ENCODE measurements around the gene CACNA1D. TPM values are rescaled to one million over a fixed set of nuclear protein-coding genes. Genes with fewer than 3 reads are reported as not detected.

CACNA1D gene
- total and polyA plus RNA-seq, 8 donors = 0.31 to 36.5 (median 12.5) TPM

- WGBS, 5 donors = 59 to 73% (median 68%) methylated on average over 2 of the region's 2 CpGs
- intact Hi-C loops (cut with DNase I; ENCODE audit: low total_unique reads) = no loop called here
- Histone ChIP-seq H3K27me3 (no peaks in the 10 kb centered on the region), H3K4me1 (no peaks in the 10 kb centered on the region), H3K4me3 (no peak overlapping the region), H3K27ac (no peak overlapping the region), H3K36me3 (no peaks in the 10 kb centered on the region), H3K9me3 (no peaks in the 10 kb centered on the region)
- DNase-seq = no peak
- TF ChIP-seq CTCF (IDR thresholded peaks at IDR 0.05) (no peak), POLR2AphosphoS5 (IDR thresholded peaks at IDR 0.05) (no peak), EP300 (IDR thresholded peaks at IDR 0.05) (no peak), POLR2A (IDR thresholded peaks at IDR 0.05) (no peak)
Observed at GRCh38 chr3:53693451-53693850, 199.0 kb downstream of the CACNA1D start.

DNA sequence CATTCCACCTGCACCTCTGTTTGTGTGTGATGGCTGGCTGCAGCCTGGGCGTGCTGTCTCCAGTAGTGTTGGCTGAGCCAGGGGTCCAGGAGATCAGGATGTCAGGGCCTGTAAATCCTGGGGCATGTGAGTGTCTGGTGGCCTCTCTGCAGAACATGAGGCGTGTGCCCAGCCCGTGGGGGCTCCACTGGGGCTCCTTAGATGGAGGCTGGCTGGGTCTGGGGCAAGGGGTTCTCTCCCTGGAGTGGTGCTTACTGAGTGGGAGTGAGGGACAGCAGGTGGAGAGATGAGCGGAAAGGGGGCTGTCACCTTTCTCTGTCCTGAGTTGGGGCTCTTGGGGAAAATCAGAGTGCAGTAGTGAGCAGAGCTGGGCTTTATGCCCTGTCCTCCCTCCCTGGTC lies 199.6 kb downstream of the CACNA1D start:
- Histone ChIP-seq H3K4me1 (no peaks in the 10 kb centered on the region), H3K27ac (no peak overlapping the region), H3K36me3 (no peaks in the 10 kb centered on the region), H3K27me3 (no peaks in the 10 kb centered on the region), H3K4me3 (no peak overlapping the region), H3K9me3 (no peaks in the 10 kb centered on the region)
- TF ChIP-seq CTCF (IDR thresholded peaks at IDR 0.05) = no peak
- TF ChIP-seq POLR2A (IDR thresholded peaks at IDR 0.05) = no peak
- TF ChIP-seq POLR2AphosphoS5 (IDR thresholded peaks at IDR 0.05) = no peak
- TF ChIP-seq EP300 (IDR thresholded peaks at IDR 0.05) = no peak
- WGBS, 5 donors = 80 to 95% (median 86%) methylated on average over 4 of the region's 4 CpGs
- intact Hi-C loops (cut with DNase I; ENCODE audit: low total_unique reads) = no loop called here
- DNase-seq = no peak

GRCh38 chr3:53694666-53695323 lies 200.4 kb downstream of the CACNA1D start:
- intact Hi-C loops (cut with DNase I; ENCODE audit: low total_unique reads) = no loop called here

GRCh38 chr3:53695324-53695690 lies 200.9 kb downstream of the CACNA1D start:
- WGBS, 5 donors = 80 to 85% (median 80%) methylated on average over 7 of the region's 7 CpGs

More at GRCh38 chr3:53694666-53695323, 200.4 kb downstream of the CACNA1D start:
- Histone ChIP-seq H3K4me3 (no peak overlapping the region), H3K27ac (no peak overlapping the region), H3K27me3 (no peaks in the 10 kb centered on the region), H3K36me3 (no peaks in the 10 kb centered on the region), H3K4me1 (no peaks in the 10 kb centered on the region), H3K9me3 (no peaks in the 10 kb centered on the region)
- peak in 1 of 2 donors; percentile 3 for DNase-seq
- TF ChIP-seq POLR2AphosphoS5 (IDR thresholded peaks at IDR 0.05) = no peak
- no peak for TF ChIP-seq EP300 (IDR thresholded peaks at IDR 0.05)
- TF ChIP-seq POLR2A (IDR thresholded peaks at IDR 0.05) = no peak
- no peak for TF ChIP-seq CTCF (IDR thresholded peaks at IDR 0.05)
- 82 to 87% (median 85%) methylated on average over 15 of the region's 15 CpGs for WGBS, 5 donors

More at GRCh38 chr3:53695324-53695690, 200.9 kb downstream of the CACNA1D start:
- TF ChIP-seq EP300 (IDR thresholded peaks at IDR 0.05) (no peak), POLR2AphosphoS5 (IDR thresholded peaks at IDR 0.05) (no peak), CTCF (IDR thresholded peaks at IDR 0.05) (no peak), POLR2A (IDR thresholded peaks at IDR 0.05) (no peak)
- no peak for DNase-seq
- Histone ChIP-seq H3K9me3 (no peaks in the 10 kb centered on the region), H3K36me3 (no peaks in the 10 kb centered on the region), H3K4me1 (no peaks in the 10 kb centered on the region), H3K4me3 (no peak overlapping the region), H3K27me3 (no peaks in the 10 kb centered on the region), H3K27ac (no peak overlapping the region)
- intact Hi-C loops (cut with DNase I; ENCODE audit: low total_unique reads) = no loop called here
